Stimulated activated naive CD8-positive, alpha-beta T cell treated with anti-CD3 and anti-CD28 coated beads, Interleukin-15, Interleukin-2, amounts not matched to agents 100 ng/mL and 50 ng/mL, for 24 hours (primary cell): ENCODE results near the gene PAPPA2.
"Not testable (repeated sequence)": the region's sequence is repeated elsewhere in the genome, so short reads cannot be mapped to it uniquely, and the experiment has no call there.

Experiments used
- H3K27ac Mint-ChIP-seq: one replicate; pipeline ENCODE4 v1.8.0; 2021; ENCODE audit warnings: mild to moderate bottlenecking, mixed read lengths
- H3K27me3 Mint-ChIP-seq: one replicate; pipeline ENCODE4 v1.8.0; 2021; ENCODE audit warnings: mixed read lengths
- H3K36me3 Mint-ChIP-seq: one replicate; pipeline ENCODE4 v1.8.0; 2021; ENCODE audit warnings: low read depth, mixed read lengths
- H3K4me1 Mint-ChIP-seq: one replicate; pipeline ENCODE4 v1.8.0; 2021; ENCODE audit warnings: low read depth, mixed read lengths
- H3K4me3 Mint-ChIP-seq: one replicate; pipeline ENCODE4 v1.8.0; 2021; ENCODE audit warnings: mild to moderate bottlenecking, mixed read lengths
- H3K9me3 Mint-ChIP-seq: one replicate; pipeline ENCODE4 v1.8.0; 2021; ENCODE audit warnings: mixed read lengths

The PAPPA2 gene

DNA sequence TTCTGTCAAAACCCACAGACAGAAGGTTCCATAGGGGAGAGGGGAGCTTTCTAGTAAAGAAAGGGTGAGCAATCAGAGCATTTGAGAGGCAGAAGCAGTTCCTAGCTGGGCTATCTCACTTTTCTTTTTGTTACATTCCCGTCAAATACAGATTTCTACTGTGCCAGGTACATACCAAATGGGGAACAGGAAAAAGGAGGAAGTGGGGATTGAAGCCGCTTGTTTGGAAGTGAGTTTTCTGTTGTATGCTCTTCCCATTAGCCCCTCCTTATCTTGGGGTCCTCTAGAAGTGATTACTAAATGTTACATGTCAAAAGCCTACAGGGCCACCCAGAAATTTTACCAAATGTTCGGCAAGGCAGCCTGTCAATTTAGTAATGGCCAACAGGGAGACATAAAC lies 116.1 kb downstream of the PAPPA2 start:
- H3K27ac Mint-ChIP-seq, result no peak overlapping the region
- peaks cover 3% of the 10 kb centered on the region for H3K27me3 Mint-ChIP-seq
- H3K4me1 Mint-ChIP-seq, result no peaks in the 10 kb centered on the region
- H3K9me3 Mint-ChIP-seq, result peaks cover 5% of the 10 kb centered on the region
- H3K4me3 Mint-ChIP-seq, result no peak overlapping the region
- no peaks in the 10 kb centered on the region for H3K36me3 Mint-ChIP-seq

DNA sequence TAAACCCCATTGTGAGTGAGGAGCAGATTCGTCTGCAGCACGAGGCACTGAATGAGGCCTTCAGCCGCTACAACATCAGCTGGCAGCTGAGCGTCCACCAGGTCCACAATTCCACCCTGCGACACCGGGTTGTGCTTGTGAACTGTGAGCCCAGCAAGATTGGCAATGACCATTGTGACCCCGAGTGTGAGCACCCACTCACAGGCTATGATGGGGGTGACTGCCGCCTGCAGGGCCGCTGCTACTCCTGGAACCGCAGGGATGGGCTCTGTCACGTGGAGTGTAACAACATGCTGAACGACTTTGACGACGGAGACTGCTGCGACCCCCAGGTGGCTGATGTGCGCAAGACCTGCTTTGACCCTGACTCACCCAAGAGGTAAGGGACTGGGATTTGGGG lies 132.2 kb downstream of the PAPPA2 start:
- Mint-ChIP-seq H3K9me3 (no peaks in the 10 kb centered on the region), H3K4me3 (no peak overlapping the region), H3K27me3 (no peaks in the 10 kb centered on the region), H3K27ac (no peak overlapping the region), H3K4me1 (no peaks in the 10 kb centered on the region), H3K36me3 (no peaks in the 10 kb centered on the region)

DNA sequence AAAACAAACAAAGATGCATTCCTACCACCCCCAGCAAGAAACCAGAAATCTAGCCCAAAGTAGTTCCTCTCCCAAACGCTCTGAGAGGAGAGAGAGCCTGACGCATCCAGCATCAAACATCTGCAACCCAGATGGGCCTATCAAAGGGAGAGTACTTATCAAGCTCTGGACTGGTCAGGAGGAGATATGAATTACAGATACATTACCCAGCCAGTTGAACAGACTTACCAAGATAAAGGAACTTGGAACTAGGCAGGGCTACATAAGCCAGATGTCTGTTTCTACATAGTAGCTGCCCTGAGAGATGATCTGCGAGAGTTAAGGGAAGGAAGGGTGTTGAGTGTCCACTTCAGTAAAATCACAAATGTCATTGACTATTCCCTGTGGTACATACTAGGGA lies 138.4 kb downstream of the PAPPA2 start:
- H3K27me3 Mint-ChIP-seq, result no peaks in the 10 kb centered on the region
- H3K4me3 Mint-ChIP-seq, result no peak overlapping the region
- no peaks in the 10 kb centered on the region for H3K4me1 Mint-ChIP-seq
- no peaks in the 10 kb centered on the region for H3K36me3 Mint-ChIP-seq
- no peak overlapping the region for H3K27ac Mint-ChIP-seq
- no peaks in the 10 kb centered on the region for H3K9me3 Mint-ChIP-seq

DNA sequence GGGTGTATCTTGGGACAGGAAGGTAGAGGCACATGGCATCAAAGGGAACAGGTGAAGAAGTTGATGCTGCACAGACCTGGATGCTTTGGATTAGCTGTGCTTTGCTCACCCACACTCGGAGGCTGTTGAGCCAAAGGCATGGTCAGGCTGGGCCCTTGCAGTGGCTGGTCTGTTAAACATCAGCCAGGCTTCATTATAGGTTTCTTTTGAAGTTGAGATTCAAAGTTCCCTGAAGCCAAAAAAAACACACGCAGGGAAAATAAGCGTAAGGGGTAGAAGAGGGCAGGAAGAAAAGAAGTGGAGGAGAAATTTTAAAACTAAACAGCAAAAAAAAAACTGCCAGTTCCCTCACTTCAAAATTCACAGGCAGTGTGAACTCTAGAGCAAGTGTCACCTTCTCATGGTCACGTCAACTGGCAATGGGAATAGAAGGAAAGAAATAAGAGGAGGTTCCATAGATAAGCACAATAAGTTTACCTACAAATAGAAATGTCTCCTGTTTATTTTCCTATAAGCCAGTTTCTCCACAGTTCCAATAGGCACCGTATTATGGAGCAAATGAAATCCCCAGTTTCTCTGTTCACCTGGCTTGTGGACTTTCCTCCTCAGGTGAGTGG lies 139.5 kb downstream of the PAPPA2 start:
- H3K36me3 Mint-ChIP-seq, result no peaks in the 10 kb centered on the region
- no peak overlapping the region for H3K4me3 Mint-ChIP-seq
- no peaks in the 10 kb centered on the region for H3K27me3 Mint-ChIP-seq
- no peak overlapping the region for H3K27ac Mint-ChIP-seq
- no peaks in the 10 kb centered on the region for H3K9me3 Mint-ChIP-seq
- H3K4me1 Mint-ChIP-seq, result no peaks in the 10 kb centered on the region

DNA sequence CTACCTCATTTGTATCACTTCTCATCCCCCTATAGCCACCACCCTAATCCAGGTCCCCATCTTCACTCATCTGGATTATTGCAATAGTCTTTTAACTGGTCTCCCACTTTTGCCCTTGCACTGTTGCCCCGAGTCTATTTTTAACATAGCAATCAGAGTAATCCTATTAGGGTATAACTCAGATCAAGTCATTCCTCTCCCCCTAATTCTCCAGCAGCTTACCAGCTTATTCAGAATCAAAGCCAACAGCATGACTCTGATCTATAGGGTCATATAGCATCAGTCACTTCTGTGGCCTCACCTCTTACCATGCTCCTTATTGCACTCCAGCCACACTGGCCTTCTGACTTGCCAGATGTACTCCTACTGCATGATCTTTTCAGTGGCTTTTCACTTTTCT lies 140.7 kb downstream of the PAPPA2 start:
- Mint-ChIP-seq H3K4me3 (no peak overlapping the region), H3K36me3 (no peaks in the 10 kb centered on the region), H3K27me3 (no peaks in the 10 kb centered on the region), H3K4me1 (no peaks in the 10 kb centered on the region), H3K9me3 (no peaks in the 10 kb centered on the region), H3K27ac (no peak overlapping the region)

DNA sequence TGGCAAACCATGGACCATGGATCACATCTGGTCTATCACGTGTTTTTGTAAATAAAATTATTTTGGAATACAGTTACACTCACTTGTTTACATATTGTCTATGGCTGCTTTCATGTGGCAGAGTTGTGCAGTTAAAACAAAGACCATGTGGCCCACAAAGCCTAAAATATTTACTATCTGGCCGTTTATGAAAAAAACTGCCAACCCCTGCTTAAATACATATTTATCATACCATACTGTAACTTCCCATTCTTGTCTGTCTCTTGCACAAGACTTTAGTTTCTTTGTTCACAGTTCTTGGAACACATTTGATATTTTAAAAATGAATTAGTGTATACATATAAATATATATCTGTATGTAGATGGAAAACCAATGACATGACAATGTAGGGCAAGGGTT lies 141.5 kb downstream of the PAPPA2 start:
- H3K4me3 Mint-ChIP-seq, result no peak overlapping the region
- H3K27me3 Mint-ChIP-seq, result no peaks in the 10 kb centered on the region
- no peaks in the 10 kb centered on the region for H3K4me1 Mint-ChIP-seq
- H3K27ac Mint-ChIP-seq, result no peak overlapping the region
- H3K9me3 Mint-ChIP-seq, result no peaks in the 10 kb centered on the region
- H3K36me3 Mint-ChIP-seq, result no peaks in the 10 kb centered on the region

DNA sequence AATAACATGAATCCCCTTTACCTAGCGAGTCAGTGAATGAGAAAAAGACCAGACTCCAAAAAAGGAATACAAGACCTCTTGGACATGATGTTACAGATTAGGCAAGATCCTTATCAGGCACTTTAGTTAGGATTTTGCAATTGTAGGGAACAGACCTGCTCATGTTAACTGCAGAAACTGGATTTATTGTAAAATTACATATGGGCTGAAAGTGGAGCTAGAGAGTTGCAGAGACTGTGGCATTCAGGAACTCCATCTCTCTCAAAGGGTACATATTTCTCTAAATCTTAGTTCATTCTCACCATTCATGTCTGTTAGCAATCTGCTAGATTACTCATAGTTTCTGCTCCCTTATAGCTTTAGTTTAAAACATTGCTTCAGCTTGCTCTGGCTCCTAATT lies 142.2 kb downstream of the PAPPA2 start:
- Mint-ChIP-seq H3K4me1 (no peaks in the 10 kb centered on the region), H3K36me3 (no peaks in the 10 kb centered on the region), H3K27ac (no peak overlapping the region)

DNA sequence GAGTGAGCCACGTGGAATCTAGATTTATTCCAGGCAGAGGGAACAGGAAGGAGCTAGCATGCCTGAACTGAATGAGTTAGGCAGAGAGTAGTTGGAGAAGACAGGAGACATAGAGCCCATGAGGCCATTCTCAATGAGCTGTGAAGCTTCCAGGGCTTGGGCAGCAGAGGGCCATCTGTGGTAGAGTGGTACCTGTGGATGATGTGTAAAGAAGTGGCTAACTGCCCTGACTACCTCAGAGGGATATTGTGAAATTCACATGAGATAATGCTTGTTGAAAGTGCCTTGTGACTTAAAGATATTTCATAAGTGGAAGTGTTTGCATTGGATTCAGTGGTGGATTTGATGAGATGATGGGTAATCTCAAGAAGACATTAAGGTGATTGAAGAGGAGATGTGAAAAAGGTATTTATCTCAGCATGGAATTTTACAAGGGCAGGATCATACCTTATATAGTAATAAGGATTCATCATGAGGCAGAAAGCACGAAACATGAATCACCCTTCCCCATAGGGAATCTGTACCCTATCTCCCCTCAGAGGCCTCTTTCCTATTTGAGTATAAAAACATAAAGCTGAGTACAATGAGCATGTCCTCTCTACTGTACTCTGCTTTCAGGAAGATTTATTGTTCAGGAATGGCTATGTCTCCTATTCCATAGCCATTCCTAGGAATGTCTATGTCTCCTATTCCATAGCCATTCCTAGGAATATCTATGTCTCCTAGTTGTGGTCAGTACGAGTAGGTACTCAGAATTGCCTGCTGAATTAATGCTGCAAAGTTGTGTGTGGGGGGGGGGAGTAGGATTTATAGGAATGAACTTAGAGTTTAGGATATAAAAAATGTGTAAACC lies 146.8 kb downstream of the PAPPA2 start:
- Mint-ChIP-seq H3K27ac (no peak overlapping the region), H3K36me3 (no peaks in the 10 kb centered on the region), H3K4me1 (no peaks in the 10 kb centered on the region), H3K27me3 (no peaks in the 10 kb centered on the region), H3K9me3 (no peaks in the 10 kb centered on the region), H3K4me3 (no peak overlapping the region)

More for the DNA sequence above, 142.2 kb downstream of the PAPPA2 start:
- Mint-ChIP-seq H3K9me3 (no peaks in the 10 kb centered on the region), H3K27me3 (no peaks in the 10 kb centered on the region), H3K4me3 (no peak overlapping the region)

DNA sequence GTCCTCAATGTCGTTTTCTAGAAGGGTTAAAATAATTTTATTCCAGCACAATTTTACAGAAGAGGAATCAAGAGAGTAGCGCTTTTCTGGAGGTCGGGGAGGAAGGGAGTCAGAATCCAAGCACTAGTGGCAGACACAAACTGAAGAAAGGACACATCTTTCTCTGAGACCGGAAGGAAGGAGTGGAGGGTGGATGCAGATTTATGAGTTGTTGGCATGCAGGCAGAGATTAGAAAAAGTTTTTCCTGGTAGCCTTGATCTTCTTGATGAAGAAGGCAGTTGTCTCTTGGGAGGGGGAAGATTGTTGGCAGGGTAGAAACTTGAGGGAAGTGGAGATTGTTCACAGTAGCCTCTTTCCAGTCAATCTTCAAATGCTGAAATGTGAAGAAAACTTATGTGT lies 149.8 kb downstream of the PAPPA2 start:
- Mint-ChIP-seq H3K36me3 (no peaks in the 10 kb centered on the region), H3K4me3 (no peak overlapping the region), H3K27ac (no peak overlapping the region), H3K9me3 (no peaks in the 10 kb centered on the region), H3K27me3 (no peaks in the 10 kb centered on the region), H3K4me1 (no peaks in the 10 kb centered on the region)

DNA sequence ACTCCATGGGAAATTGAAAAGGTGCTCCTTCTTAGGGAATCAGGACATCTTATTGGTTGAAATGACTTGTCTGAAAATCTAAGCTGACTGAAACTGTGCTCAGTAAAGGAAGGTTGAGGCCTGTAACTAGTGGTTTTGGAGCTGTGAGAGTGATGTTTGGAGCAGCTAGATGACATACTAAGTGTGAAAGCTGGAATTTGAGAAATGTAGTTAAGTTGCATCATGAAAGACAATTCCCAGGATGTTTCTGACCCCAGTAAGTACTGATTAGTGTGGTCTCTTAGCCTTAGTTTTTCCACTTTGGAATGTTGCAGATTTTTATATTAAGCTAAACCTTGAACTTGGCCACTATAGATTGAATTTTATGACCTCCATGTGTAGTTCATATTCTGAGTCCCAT lies 154.9 kb downstream of the PAPPA2 start:
- H3K27ac Mint-ChIP-seq, result no peak overlapping the region
- H3K4me1 Mint-ChIP-seq, result no peaks in the 10 kb centered on the region
- H3K4me3 Mint-ChIP-seq, result no peak overlapping the region
- no peaks in the 10 kb centered on the region for H3K27me3 Mint-ChIP-seq
- H3K36me3 Mint-ChIP-seq, result no peaks in the 10 kb centered on the region
- H3K9me3 Mint-ChIP-seq, result no peaks in the 10 kb centered on the region

DNA sequence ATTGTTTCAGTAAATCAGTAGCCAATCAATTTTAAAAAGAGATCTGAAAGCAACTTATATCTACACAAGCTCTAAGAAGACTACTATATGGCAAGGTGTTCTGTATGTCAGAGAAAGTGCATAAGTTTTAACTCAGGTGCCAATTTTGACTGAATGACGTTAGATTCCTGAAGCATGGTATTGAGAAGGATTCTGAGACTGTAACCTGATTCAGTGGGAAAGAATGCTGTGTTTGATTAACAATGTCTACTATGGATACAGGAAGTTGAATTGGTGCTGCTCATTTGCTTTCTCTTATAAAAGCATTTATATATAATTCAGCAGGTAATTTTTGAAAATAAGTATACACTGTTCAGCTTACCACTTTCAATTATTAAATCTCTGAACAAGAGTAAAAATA lies 156.3 kb downstream of the PAPPA2 start:
- no peaks in the 10 kb centered on the region for H3K27me3 Mint-ChIP-seq
- no peak overlapping the region for H3K27ac Mint-ChIP-seq
- H3K36me3 Mint-ChIP-seq, result no peaks in the 10 kb centered on the region
- no peaks in the 10 kb centered on the region for H3K9me3 Mint-ChIP-seq
- no peaks in the 10 kb centered on the region for H3K4me1 Mint-ChIP-seq
- no peak overlapping the region for H3K4me3 Mint-ChIP-seq

DNA sequence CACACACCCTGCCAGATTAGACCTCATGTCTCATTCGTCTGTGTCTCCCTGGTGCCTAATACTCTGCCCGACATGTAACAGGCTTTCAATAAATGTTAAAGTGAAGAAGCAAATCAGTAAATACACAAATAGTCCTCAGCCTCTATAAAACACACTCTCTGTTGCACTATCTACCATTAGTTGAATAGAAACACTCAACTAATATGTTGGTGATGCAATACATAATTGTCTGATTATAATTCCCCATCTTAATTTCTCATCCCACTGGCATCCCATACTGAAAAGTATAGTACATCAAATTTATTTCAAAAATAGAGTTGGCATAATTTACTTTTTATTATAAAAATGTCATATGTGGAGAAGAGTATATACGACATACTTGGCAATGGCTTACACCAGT lies 162.4 kb downstream of the PAPPA2 start:
- no peaks in the 10 kb centered on the region for H3K27me3 Mint-ChIP-seq
- no peaks in the 10 kb centered on the region for H3K9me3 Mint-ChIP-seq
- no peak overlapping the region for H3K27ac Mint-ChIP-seq
- H3K4me1 Mint-ChIP-seq, result no peaks in the 10 kb centered on the region
- no peak overlapping the region for H3K4me3 Mint-ChIP-seq
- H3K36me3 Mint-ChIP-seq, result no peaks in the 10 kb centered on the region

DNA sequence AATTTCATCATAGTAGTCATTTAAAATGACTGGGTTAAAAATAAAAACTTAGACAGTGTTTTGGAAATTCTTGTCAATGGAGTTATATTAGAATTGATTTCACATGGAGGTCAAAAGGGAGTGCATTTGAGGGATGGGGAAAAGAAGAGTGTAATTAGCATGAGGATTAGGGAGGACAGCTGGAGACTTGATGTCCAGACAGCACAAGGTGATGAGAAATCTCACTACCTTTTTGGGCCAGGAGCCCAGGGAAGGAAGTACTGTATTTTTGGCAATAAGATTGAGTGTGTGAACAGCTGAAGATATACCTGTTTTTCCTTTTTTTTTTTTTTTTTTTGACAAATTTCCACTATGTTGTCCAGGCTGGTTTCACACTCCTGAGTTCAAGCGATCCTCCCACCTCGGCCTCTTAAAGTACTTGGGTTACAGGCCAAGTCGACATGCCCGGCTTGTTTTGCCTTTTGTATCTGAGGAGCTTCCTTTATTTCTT lies 163.6 kb downstream of the PAPPA2 start:
- H3K27me3 Mint-ChIP-seq, result no peaks in the 10 kb centered on the region
- H3K9me3 Mint-ChIP-seq, result no peaks in the 10 kb centered on the region
- H3K36me3 Mint-ChIP-seq, result no peaks in the 10 kb centered on the region
- H3K4me1 Mint-ChIP-seq, result no peaks in the 10 kb centered on the region
- no peak overlapping the region for H3K4me3 Mint-ChIP-seq
- no peak overlapping the region for H3K27ac Mint-ChIP-seq

DNA sequence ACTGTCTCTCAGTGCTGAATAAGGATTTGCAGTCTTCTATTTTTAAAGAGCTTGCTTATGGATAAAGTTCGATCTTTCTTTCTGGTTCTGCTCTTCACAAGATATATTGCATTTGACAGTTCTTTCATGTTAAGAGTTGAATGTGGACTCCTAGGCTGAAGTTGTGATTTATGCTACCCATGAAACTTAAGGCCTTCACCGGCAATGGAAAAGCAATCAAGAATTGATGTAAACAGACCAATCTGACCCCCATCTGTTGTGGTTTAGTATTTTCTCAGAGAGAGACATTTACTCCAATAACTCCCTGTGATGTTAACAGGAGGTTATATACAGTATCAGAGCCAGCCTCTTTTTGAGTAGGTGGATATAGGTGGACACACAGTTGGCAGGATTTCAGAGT lies 165.8 kb downstream of the PAPPA2 start:
- Mint-ChIP-seq H3K27ac (no peak overlapping the region), H3K4me3 (no peak overlapping the region), H3K9me3 (no peaks in the 10 kb centered on the region), H3K27me3 (no peaks in the 10 kb centered on the region), H3K4me1 (no peaks in the 10 kb centered on the region), H3K36me3 (no peaks in the 10 kb centered on the region)

DNA sequence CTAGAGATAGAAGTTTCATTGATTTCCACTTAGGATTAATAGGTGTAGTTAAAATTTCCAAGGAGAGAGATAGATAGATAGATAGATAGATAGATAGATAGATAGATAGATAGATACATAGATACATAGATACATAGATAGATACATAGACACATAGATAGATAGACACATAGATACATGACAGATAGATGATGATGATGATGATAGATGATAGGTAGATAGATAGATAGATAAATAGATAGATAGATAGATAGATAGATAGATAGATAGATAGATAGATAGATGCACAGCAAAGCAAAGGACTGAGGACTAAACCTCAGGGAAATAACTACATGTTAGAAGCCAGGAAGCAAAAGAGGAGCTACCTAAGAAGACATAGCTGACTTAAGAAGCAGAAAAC lies 171.8 kb downstream of the PAPPA2 start:
- H3K36me3 Mint-ChIP-seq, H3K4me3 Mint-ChIP-seq, H3K27me3 Mint-ChIP-seq, H3K4me1 Mint-ChIP-seq, H3K27ac Mint-ChIP-seq, H3K9me3 Mint-ChIP-seq: not testable (repeated sequence)
